LHCN-M2 (cell line): Measurements from ENCODE around the gene NUP188. TPM values are rescaled to one million over a fixed set of nuclear protein-coding genes. Genes with fewer than 3 reads are reported as not detected.

Experiments used
- DNase-seq: peaks from one replicate; pipeline ENCODE4 v3.0.0-alpha.2; 2012; ENCODE audit warnings: low read depth
- total RNA-seq: library from RNA; depleted of rRNA; stranded (reverse); fragments of >200 nt; gene quantifications from 2 replicates; pipeline ENCODE4 v1.2.3, GENCODE V29; 2014

The NUP188 gene
- total RNA-seq, 1 experiment from 2014 or later, result 80.0 TPM

DNA sequence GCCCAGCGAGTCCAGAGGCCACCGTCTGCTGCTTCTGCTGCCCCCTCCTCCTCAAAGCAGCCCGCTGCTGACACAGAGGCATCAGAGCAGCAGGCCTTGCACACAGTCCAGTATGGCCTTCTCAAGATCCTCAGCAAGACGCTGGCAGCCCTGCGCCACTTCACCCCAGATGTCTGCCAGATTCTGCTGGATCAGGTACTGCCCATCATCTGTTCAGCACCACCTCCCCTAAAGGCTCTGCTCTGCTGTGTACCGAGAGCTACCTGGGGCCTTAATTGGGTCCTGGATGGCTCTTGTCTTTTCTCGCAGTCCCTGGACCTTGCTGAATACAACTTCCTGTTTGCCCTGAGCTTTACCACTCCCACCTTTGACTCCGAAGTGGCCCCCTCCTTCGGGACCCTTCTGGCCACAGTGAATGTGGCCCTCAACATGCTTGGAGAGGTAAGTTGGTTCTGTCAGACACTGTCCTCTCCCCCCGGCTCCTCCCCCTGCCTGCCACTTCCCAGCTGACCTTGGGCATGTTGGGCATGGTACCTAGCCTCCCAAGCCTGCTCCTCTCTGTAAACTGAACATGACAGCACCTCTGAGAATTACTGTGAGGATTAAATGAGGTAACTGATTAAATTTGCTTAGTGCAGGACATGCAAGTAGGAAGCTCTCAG is 58.0 kb downstream of the NUP188 start:
- DNase-seq, result no peak

DNA sequence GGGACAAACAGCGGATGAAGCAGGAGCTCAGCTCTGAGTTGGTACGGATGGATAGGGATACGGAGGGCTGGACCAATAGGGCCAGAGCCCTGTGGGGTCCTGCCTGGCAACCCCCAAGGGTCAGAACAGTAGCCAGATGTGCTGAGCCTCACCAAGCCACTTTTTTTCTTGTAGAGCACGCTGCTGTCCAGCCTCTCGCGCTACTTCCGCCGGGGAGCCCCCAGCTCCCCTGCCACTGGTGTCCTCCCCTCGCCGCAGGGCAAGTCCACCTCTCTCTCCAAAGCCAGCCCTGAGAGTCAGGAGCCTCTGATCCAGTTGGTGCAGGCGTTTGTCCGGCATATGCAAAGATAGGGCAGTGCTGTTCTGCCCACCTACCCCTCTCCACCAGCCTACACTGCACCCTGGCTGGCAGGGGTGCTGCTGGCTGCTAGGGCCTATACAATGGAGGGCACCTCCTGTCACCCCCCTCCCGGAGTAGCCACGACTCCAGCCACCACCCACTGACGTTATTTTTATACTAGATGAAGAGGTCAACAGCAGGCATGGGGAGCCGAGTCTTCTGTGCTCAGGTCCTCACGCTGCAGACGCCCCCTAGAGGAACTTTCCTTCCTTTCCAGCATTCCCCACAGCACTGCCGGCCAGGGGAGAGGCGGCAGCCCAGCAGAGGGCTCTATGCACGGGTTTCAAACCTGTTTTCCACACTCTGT is 59.0 kb downstream of the NUP188 start:
- peak; percentile 77 for DNase-seq

DNA sequence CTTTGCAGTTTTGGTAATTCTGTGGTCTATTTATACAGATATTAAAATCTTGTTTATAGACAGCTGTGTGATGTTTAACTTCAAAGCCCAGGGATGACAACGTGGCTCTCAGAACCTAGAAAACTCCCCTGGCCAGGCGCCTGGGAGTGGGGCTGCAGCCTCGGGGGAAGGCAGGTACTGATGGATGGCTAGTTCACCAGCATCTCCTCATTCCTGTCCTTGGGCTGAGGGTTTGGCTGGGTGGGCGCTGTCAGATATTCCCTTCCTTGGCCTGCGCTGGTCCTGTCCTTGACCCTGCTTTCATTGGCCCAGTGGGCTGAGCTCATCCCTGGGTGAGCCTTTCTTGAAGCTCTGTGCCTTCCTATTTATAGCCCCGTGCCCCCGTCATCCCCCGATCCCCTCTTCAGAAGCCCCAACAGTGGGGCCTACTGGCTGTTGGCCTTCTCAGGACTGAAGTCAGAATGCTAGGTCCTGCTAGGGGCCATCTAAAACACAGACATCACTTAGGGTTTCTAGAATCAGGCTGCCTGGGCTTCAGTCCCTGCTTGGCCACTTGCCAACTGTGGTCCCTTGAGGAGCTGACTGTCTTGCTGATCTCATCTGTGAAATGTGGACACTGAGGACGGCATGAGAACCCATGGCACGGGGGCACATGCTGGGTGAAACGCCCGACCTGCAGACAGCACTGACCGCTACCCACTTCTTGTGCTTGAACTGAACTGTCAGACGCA is 59.7 kb downstream of the NUP188 start:
- no peak for DNase-seq

DNA sequence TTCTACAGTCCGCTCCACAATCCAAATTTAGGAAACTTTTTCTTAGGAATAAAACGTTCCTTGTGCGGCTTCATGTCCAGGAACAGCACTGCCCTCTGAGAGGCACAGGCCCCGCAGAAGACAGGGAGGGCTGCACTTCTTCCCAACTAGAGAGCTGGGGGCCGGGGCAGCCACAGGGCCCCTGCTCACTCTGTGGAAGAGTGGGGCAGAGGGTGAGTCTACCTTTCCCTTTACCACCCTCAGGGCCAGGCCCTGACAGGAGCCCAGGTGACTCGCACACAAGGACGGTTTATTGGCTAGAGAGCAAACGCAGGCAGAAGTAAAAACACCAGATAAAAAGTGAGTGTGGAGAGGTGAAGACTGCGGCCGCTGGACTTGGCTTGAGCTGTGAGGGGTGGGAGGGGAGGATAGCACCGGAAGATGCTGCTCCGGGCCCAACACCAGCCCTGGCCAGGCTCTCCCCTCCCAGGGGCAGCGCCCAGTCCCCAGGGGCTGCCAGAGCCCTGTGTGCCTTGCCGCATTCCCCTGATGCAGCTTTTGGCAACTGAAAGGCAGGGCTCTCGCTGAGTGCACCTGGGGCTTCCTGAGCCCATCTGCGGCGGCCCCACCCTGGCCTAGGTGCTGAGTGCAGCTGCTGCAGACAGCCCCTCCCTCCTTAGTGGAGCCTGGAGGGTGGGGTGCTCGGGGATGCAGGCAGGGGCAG is 60.4 kb downstream of the NUP188 start:
- DNase-seq, result no peak

DNA sequence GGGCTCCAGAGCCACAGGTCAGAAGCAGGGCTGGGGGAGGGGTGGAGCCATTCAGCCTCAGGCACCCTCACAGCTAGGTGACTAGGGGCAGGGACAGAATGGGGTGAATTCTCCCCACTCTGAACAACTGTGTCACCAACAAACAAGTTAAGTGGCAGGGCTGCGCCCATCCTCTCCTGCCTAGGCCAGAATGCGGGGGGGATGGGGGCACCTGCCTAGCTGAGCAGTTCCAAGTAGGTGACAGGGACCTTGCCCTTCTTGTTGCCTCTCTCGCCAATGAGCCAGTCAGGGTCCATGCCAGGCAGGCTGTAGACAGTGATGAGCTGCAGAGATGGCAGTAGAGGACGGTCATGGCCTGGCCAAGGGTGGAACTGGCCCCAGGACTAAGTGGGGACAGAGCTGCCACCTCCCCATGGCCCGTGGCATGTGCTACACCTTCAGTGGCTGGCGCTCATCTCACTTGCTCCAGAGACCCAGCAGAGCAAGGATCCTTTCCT is 61.0 kb downstream of the NUP188 start:
- DNase-seq, result no peak

DNA sequence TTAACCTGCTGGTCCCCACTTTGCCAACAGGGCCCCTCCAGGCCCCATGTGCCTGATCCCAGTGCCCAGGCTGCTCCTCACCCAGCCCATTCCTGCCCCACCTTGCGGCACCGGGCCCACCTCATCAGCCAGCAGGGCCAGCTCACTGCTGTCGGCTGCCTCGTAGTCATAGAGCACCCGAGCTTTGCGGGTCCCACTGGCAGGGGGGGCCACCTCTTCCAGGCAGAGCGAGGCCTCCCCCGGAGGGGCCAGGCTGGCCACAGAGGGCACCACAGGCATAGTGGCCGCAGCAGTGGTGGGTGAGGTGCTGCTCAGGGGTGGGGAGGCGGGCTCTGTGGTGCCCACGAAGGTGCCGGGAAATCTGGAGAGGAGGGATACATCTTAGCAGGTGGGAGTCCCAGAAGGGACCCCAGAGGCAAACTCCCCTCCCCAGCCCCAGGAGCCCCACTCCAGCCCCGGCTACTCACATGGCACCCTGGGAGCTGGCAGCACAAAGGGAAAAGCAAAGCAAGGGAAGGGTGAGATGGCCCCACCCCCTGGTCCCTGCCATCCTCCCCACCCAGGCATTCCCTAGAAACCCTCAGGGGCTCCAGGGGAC is 61.6 kb downstream of the NUP188 start:
- no peak for DNase-seq

DNA sequence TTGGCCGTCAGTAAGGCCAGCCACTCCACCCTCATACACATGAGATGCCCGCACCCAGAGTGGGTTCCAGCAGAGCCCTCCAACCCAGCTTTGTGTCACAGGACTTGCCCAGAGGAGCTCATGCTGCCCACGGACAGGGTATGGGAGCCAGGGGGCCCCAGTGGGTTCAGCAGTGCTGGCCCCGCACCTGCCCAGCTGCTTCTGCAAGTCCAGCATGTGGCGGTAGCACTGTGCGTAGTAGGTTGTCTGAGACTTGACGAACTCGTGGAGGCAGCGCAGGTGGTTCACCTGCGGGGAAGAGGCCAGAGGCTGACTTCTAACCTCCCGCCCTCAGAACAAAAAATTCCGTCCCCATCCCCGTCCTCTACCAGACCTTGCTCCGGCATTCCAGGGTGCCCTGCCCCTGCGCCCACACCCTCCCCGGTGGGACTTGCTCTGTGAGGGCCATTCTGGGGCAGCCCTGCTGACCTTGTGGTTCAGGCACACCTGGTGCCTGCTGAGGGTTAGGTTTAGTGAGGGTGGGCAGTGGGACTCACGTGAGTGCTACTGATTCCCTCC is 62.2 kb downstream of the NUP188 start:
- no peak for DNase-seq

DNA sequence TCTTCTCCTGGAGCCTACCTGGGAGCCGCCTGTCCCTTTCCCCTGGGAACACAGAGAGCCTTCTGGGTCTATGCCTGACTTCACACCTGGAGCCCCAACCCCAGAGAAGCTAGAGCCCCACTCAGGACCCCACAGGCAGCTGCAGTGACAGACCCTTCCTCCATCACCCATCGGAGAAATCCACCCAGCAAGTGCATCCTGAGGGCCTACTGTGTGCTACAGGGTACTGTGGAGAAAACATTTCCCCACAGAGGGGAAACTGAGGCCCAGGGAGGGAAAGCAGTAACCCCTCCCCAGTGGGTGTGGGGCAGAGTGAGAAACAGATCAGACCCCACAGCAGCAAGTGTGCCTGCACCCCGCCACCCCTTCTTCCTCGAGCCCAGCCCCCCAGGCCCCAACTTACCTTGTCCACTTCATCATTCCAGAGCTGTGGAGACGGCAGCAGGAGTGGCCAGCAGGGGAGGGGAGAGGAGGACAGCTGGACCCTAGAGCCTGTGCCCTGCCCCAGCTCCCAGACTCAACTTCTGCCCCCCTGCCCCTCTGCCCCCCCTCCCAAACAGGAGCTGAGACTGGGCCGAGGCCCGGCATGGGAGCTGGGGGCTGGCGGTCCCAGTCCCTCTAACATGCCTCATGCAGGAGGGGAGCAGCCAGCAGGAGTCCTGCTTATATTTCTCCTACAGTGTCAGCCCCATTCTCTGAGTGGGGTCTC is 62.9 kb downstream of the NUP188 start:
- DNase-seq, result no peak

DNA sequence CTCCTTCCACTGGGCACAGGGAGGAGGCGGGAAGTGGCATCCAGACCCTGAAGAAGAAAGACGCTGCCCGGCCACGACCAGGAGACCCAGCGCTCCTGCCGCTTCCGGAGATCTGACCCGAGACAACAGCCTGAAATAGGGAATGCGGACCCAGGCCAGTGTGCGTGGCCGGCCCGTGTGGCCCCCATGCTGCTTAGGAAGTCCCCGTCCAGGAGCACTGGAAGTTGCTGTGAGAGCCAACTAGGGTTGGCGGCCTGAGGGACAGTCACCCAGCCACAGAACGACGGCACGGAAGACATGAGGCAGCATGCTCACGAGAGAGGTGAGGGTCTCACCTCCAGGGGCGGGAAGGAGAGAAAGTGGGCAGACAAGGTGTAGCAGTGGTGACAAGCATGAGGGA is 63.7 kb downstream of the NUP188 start:
- DNase-seq, result no peak

DNA sequence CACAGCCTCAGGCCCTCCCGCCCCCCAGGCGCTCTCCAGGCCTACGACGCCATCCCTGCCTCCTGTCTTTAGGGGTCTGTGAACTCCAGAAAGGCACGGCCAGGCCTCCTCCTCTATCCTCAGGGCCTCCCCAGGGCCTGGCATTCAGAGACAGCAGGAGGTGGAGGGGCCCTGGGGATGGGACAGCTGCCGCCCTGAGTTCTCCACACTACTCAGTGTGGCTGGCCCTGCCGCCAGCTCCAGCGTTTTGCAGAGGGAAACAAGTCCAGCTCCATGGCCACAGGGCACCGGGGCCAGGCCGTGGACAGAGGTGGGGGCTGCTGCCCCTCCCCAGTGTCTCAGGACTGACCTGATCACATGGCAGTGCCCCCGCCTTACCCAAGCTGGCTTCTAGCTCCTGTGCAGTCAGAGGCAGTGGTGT is 64.3 kb downstream of the NUP188 start:
- DNase-seq, result no peak

DNA sequence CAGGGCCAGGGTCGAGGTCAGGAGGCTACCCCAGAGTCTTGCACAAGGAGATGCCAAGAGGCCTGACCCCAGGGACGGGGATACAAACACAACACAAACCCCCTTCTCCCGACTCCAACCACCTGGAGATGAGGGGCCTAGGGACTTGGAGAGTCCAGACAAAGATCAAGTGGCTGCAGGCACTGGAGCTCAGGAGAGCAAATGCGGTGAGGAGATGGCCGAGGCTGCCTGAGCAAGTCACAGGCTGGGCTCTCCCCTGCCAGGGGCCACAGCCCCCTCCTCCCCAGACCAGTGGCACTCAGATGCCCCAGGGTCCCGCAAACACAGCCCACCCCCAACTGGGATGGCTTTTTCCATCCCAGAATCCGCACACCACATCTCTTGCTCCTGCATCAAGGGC is 64.8 kb downstream of the NUP188 start:
- no peak for DNase-seq

DNA sequence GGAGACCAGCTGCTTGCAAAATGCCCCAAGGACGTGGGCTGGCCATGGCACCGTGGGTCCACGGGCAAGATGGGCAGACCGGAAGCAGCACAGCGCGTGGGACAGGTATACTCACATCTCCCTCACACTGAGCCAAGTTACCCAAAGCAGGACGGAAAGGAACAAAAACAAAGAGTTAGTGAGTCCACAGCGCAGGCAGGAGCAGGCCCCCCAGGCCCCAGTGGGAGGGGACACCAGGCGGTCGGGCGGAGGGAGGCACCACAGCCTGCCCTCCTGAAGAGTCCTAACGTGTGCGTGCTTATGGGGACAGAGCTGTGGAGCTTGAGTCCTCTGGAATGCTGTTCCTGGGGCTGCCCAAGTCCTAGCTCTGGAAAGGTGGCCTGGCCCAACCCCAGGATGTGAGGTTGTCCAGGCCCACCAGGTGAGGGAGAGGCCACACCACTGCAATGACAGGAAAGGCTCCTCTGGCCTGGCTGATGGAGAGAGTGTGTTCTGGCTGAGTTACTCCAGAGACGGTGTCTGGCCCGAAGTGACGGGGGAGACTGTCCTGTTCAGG is 65.5 kb downstream of the NUP188 start:
- DNase-seq, result no peak

DNA sequence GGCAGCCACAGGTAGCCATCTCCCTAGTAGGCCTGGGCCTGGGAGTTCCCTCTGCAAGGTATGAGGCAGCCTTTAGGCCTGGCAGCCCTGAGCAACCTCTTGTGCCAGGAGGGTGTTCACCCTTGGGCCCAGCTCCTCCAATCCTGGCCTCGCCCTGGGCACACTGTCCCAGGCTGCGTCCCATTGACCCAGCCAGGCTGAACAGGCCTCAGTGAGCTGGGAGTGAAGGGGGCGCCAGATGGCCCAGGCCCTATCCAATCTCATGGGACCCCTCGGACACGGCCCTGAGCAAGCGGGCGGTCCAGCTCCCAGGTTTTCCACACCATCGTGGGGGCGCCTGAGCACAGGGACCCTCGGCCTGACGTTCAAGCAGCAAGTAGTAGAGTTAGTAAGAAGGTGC is 66.2 kb downstream of the NUP188 start:
- no peak for DNase-seq

DNA sequence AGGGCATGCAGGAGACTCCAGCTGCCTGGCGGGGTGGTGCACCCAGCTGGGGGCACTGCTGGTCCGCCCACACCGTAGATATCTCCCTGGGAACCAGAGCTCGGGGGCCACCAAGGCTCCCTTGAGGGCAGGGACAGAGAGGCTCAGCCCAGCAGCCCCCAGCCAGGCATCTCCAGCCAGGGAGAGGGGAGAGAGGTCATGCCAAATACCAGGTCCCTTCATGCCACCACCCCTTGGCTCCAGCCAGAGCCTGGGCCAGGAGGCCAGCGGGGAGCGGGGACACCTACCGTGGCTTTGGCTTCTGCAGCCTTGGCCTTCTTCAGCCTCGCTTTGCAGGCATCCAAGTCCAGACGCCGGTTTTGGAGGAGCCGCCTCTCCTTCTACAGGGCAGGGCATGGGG is 66.6 kb downstream of the NUP188 start:
- DNase-seq, result no peak

DNA sequence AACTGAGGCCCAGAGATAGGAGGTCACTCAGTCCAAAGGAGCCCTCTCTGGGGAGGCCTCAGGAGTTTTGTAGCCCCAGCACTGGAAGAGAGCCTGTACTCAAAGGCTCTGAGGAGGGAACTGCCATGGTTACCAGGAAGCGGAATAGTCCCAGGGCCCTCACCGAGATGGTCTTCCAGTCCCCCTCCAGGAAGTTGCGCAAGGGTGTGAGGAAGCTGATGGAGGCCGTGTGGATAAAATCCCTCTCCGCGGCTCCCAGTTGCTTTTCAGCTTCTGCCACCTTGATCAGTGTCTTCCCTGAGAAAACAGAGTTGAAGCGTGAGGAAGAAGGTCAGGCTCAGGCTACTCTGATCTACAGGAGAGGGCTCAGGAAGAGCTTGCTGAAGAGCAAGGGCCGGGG is 67.1 kb downstream of the NUP188 start:
- DNase-seq, result no peak

DNA sequence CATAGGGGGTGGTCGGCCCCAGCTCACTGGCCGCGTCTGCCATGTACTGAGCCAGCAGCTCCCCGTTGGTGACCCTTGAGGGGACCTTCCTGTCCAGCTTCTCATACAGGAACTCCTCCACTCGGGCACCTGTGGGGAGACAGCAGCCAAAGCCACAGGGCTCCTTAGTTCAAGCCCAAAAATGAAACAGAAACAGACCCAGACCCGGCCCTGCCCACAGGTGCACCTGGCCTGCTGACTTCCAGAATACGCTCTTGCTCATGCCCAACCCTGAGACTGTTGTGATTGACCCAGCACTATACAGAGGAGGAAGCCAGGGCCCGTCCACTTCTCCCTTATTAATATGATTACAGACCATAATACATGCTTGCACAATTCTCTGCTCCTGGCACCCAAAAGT is 73.6 kb downstream of the NUP188 start:
- no peak for DNase-seq

DNA sequence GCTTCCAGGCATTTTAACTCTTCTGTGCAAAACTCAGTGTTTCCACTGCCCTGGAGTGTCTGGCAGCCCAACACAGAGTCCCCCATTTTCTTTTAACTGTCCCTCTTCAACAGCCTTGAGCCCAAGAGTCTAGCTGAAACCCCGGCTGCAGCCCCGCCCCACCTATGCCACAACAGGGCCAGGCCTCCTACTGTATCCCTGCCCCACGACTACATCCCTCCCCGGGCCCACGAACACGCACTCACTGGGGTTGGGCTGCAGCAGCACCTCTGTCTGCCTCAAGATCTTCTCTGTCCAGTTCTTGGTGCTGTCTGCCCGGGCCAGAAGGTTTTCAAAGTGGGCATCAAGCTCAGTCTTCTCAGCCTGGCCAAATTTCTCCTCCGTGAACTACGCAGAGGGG is 74.5 kb downstream of the NUP188 start:
- no peak for DNase-seq

DNA sequence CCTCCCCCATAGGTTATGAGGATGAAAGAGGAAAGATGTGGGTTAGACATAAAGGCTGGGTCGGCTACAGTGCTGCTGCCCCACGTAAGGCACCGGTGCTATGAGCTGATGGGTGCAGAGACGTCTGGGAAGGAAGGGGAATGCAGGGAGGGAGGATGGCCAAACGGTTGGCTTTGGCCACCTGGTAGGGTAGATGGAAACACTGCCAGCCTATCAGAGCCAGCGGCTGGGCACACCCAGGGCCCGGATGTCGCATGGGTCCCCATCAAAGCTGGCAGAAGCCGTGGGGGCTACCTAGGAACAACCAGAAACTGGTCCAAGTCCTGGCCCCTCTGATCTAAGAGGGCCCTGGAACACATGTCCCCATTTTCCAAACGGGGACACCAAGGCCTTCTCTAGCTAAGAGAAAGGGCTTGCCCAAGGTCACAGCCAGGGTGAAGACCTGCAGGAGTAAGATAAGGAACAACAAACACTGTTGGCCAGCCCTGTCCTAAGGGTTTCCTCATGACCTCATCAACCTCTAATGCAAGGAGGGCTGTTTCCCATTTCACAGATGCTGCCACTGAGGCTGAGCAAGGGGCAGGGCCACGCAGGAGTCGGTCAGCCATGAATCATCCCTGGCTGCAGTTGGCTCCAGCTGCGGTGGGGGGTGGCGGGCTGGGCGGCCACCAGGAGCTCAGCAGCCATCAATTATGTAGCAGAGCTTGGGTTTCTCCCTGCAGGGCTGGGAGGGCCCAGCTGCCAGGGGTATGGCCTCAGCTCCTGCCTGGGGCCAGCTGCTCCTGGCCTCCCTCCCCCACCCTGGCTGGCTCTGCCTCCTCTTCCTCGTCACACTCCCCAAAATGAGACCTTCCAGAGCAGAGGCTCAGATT is 75.8 kb downstream of the NUP188 start:
- peak; percentile 94 for DNase-seq

DNA sequence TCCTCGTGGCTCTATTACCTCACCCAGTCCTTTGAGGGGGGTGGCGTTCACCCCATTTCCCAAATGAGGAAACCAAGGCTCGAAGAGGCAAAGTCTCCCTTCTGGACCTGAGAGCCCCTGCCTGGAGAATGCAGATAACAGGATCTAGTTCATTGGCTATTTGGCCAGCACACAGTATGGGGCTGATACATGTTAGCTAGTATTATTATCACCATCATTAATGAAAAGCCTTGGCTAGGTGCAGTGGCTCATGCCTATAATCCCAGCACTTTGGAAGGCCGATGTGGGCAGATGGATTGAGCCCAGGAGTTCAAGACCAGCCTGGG is 76.4 kb downstream of the NUP188 start:
- DNase-seq, result no peak
